GM13976 (cell line): ENCODE measurements around the gene ZNF276.

Experiments used
- DNase-seq: peaks from one replicate; pipeline ENCODE4 v3.0.0; 2012; ENCODE audit warnings: low spot score
- in situ Hi-C: fragments of 300-500 bp; cut with MboI; formaldehyde crosslinking; loops from one replicate; pipeline ENCODE4 v1.12.0; 2022; ENCODE audit warnings: low sequenced_read_pairs, mixed read lengths, inconsistent platforms; ENCODE audit not compliant: unreplicated experiment
- TF ChIP-seq, protein P1 (sequence below): IDR thresholded peaks from 2 replicates; pipeline ENCODE4 v1.5.1; 2012; ENCODE audit warnings: borderline replicate concordance, mild to moderate bottlenecking; ENCODE audit not compliant: insufficient read depth; ENCODE audit errors: extremely low read depth, missing control alignments, control extremely low read depth

ZNF276 gene

DNA sequence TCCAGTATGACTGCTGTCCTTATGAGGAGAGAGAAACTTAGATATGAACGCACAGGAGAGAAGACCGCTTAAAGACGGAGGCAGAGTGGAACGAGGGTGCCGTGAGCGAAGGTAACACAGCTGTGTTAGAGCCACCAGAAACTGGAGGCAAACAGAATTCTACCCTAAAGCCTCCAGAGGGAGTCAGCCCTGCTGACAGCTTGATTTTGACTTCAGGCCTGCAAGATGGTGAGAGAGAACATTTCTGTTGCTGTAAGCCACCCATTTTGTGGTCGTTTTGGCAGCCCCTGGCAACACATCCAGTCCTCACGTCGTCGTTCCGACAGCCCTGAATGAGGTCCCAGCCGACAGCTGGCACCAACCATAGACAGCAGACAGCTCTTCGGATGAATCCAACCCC is 17.1 kb upstream of the ZNF276 start:
- in situ Hi-C loops = no loop called here
- no peak for DNase-seq
- TF ChIP-seq, protein P1, sequence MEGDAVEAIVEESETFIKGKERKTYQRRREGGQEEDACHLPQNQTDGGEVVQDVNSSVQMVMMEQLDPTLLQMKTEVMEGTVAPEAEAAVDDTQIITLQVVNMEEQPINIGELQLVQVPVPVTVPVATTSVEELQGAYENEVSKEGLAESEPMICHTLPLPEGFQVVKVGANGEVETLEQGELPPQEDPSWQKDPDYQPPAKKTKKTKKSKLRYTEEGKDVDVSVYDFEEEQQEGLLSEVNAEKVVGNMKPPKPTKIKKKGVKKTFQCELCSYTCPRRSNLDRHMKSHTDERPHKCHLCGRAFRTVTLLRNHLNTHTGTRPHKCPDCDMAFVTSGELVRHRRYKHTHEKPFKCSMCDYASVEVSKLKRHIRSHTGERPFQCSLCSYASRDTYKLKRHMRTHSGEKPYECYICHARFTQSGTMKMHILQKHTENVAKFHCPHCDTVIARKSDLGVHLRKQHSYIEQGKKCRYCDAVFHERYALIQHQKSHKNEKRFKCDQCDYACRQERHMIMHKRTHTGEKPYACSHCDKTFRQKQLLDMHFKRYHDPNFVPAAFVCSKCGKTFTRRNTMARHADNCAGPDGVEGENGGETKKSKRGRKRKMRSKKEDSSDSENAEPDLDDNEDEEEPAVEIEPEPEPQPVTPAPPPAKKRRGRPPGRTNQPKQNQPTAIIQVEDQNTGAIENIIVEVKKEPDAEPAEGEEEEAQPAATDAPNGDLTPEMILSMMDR = no peak

DNA sequence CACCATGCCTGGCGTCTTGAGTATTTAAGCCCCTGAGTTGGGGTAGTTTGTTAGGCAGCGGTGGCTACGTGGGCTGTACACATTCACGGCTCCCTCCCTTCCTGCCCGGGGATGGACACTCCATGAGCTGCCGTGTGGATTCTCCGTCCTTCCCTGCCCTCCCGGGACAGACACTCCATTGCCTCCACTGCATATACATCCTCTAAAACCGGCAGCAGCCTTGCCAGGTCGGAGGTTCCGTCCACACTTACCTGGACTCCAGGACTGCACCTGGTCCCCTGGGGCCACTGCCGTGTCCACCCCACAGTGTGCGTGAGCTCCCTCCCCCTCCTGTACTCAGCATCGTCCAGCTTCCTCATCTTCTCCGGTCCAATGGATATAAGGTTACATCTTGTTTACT is 16.3 kb upstream of the ZNF276 start:
- TF ChIP-seq, protein P1 = no peak
- in situ Hi-C loops = no loop called here
- DNase-seq = no peak

DNA sequence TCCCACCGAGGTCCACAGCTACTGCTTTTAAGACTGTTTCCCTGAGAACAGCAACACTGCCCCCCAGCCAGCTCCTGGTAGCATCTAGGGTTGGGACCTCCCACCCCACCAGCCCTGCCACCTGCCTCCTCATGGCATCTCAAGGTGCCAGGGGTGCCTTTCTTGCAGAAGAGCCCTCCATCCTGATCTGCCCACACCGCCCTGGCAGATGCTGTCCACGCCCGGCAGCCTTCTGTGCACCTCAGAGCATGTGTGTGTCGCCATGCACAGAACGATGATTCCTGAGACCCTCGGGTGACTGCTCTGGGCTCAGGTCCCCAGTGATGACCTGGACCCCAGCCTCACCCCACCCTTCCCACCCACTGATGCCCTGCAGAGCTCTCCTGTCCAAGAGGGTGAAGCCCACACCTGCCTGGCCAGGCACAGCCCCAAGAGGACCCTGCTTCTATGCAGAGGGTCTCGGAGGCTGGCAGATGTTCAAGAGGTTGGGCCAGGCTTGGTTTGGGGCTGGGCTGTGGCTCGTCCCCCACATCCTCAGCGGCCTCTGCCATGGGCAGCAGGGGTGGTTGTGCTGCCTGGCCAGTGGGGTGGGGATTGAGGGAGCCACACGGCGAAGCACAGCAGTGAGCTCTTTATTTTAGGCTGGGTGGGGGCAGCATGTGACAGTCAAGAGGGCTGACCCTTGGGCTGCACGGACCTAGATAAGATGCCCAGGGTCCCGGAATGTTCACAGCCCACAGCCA is 14.6 kb upstream of the ZNF276 start:
- TF ChIP-seq, protein P1 = no peak
- in situ Hi-C loops = no loop called here
- no peak for DNase-seq

DNA sequence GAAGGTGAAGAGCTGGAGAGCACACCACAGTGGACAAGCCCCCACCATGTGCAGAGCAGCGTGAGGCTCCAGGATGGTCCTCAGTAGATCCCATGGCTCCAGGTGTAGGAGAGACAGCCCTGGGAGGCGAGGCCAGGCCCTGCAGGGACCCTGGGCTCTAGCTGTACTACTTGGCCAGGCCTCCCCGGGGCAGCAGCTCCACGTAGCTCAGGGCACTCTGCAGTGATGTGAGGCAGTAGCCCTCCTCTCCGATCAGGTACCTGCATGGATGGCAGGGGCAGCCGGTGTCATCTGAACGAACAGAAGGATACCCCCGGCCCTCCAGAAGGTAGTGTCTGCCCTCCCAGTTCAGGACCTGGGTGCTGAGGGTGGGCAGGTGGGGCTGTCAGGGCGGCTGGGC is 13.6 kb upstream of the ZNF276 start:
- DNase-seq = no peak
- in situ Hi-C loops = no loop called here
- TF ChIP-seq, protein P1 = no peak

DNA sequence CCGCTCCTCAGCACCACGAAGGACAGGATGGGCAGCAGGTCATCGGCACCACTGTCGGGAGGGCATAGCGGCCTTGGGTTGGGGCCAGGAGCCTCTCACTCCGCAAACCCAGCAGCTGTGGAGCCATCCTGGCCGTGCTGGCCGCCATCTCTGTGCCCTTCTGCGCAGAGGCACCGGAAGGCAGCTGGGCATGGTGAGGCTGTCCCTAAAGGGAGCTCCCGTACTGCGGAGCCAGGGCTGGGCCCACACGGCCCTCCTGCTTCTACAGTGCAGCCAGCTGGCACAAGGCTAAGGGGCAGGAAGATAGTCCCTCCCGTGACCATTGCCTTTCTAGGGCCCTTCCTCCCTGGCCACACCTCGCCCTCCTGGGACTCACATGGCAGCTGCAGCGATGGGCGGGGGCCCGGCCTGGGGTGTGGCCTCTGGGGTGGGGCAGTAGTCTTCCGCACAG is 12.8 kb upstream of the ZNF276 start:
- TF ChIP-seq, protein P1 = no peak
- DNase-seq = no peak
- in situ Hi-C loops = no loop called here

DNA sequence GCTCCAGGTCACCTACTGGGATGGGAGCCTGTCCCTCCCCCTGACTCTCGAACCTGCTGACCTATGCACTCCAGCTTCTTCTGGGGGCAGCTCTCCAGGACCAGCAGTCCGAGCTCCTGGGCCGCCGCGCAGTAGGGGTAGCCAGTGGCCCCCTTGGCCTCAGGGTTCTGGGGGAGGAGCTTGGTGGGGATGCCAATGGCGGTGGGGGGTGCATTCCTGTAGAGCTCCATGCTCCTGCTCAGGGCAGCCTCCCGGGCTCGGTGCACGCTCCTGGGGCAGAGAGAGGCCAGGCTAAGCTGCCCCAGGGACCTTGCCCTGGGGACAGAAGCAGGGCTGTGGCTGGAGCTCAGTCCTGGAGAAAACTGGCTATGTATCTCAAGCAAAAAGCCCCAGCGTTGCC is 12.2 kb upstream of the ZNF276 start:
- in situ Hi-C loops = no loop called here
- no peak for DNase-seq
- TF ChIP-seq, protein P1 = no peak
